Measurements from ENCODE around the gene ACOT11. TPM values are rescaled to one million over a fixed set of nuclear protein-coding genes. Genes with fewer than 3 reads are reported as not detected.

Gene ACOT11
- total RNA-seq, 2 donors from 2014 or later: 3.9 to 6.3 TPM

DNA sequence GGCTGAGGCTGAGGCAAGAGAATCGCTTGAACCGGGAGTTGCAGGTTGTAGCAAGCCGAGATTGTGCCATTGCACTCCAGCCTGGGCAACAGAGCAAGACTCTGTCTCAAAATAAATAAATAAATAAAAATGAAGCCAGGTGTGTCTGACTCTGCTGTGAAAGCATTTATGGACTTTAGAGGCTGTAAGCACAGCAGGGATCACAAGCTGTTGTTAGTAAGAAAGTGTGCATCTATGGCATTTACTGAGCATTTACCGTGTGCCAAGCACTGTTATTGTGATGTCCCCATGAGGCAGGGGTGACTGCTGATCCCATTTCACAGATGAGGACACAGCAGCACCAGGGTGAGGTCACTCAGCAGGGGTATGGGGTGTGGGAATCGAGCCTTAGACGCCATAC, 55.2 kb downstream of the ACOT11 start:
- intact Hi-C loops (cut with DNase I): no loop called here
- no peak for DNase-seq
- Histone ChIP-seq H3K27me3 (no peaks in the 10 kb centered on the region), H3K36me3 (replicated peaks in 1 of 2; ENCODE audit: insufficient read depth in 1 of 2, low read depth in 2 of 2) (no peaks in the 10 kb centered on the region), H3K27ac (no peak overlapping the region), H3K4me1 (no peaks in the 10 kb centered on the region), H3K4me3 (no peak overlapping the region), H3K9me3 (no peaks in the 10 kb centered on the region)
- no peak for TF ChIP-seq POLR2A (IDR thresholded peaks at IDR 0.05)
- TF ChIP-seq, protein P1, sequence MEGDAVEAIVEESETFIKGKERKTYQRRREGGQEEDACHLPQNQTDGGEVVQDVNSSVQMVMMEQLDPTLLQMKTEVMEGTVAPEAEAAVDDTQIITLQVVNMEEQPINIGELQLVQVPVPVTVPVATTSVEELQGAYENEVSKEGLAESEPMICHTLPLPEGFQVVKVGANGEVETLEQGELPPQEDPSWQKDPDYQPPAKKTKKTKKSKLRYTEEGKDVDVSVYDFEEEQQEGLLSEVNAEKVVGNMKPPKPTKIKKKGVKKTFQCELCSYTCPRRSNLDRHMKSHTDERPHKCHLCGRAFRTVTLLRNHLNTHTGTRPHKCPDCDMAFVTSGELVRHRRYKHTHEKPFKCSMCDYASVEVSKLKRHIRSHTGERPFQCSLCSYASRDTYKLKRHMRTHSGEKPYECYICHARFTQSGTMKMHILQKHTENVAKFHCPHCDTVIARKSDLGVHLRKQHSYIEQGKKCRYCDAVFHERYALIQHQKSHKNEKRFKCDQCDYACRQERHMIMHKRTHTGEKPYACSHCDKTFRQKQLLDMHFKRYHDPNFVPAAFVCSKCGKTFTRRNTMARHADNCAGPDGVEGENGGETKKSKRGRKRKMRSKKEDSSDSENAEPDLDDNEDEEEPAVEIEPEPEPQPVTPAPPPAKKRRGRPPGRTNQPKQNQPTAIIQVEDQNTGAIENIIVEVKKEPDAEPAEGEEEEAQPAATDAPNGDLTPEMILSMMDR (IDR thresholded peaks at IDR 0.05): no peak
- WGBS, 2 donors: 90 to 96% methylated on average over 6 of the region's 6 CpGs
- no peak for ATAC-seq

DNA sequence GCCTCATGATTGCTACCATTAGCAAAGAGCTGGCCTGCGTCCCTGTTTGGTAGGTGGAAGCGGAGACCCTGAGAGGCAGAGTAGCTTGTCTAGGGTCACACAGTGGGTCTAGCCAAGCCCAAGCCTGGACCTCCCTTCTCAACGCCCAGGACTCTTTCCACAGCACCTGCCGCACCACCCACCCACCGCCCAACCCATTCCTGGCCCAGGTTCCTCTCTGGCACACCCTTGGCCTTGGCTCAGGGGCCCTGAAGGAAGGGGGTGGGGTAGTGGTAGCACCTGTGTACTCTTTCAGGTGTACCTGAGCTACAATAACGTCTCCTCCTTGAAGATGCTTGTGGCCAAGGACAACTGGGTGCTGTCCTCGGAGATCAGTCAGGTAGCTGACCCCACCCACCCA, 56.0 kb downstream of the ACOT11 start:
- ATAC-seq (no peak), DNase-seq (peak in 2 of 4 donors; percentile 50 to 52)
- Histone ChIP-seq H3K27me3 (no peaks in the 10 kb centered on the region), H3K4me1 (no peaks in the 10 kb centered on the region), H3K27ac (no peak overlapping the region), H3K4me3 (no peak overlapping the region), H3K36me3 (replicated peaks in 1 of 2; ENCODE audit: insufficient read depth in 1 of 2, low read depth in 2 of 2) (no peaks in the 10 kb centered on the region), H3K9me3 (no peaks in the 10 kb centered on the region)
- intact Hi-C loops (cut with DNase I): no loop called here
- 57 to 61% methylated on average over 5 to 7 of the region's 7 CpGs for WGBS, 2 donors
- TF ChIP-seq POLR2A (IDR thresholded peaks at IDR 0.05): no peak
- TF ChIP-seq, protein P1 (IDR thresholded peaks at IDR 0.05): no peak

DNA sequence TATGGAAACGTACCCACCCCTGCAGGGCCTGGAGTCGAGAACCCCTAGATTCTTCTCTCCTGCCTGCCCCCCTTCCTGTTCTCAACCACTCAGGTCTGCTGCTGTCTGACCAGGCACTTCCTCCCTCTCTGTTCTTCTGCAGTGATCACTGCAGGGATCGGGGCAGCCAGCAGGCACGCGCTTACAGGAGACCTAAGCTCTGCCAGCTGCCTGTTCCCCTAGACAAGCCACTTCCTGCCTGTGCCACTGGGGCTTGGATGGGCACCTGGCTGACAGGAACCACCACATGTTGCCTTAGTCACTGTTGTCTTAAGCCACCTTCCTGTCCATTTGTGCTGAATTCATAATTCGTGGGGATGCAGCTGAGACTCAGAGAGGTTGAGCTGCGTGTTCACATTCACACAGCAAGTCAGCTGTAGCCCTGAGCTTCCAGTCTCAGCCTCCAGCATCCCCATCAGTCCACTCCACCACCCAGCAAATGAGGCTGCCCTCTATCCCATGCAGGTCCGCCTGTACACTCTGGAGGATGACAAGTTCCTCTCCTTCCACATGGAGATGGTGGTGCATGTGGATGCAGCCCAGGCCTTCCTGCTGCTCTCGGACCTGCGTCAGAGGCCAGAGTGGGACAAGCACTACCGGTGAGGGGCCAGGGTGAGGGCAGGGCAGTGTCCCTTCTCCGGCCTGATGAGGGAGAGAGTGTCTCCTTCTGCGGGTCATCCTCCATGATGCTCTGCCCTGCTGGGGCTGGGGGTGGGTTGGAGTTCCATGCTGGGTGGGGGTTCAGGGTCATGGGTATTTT, 56.7 kb downstream of the ACOT11 start:
- Histone ChIP-seq H3K4me3 (no peak overlapping the region), H3K4me1 (no peaks in the 10 kb centered on the region), H3K36me3 (replicated peaks in 1 of 2; ENCODE audit: insufficient read depth in 1 of 2, low read depth in 2 of 2) (no peaks in the 10 kb centered on the region), H3K9me3 (no peaks in the 10 kb centered on the region), H3K27me3 (no peaks in the 10 kb centered on the region), H3K27ac (no peak overlapping the region)
- DNase-seq (no peak), ATAC-seq (no peak)
- WGBS, 2 donors: 78 to 83% methylated on average over 8 to 13 of the region's 13 CpGs
- TF ChIP-seq POLR2A (IDR thresholded peaks at IDR 0.05): no peak
- TF ChIP-seq, protein P1 (IDR thresholded peaks at IDR 0.05): no peak
- intact Hi-C loops (cut with DNase I): no loop called here

DNA sequence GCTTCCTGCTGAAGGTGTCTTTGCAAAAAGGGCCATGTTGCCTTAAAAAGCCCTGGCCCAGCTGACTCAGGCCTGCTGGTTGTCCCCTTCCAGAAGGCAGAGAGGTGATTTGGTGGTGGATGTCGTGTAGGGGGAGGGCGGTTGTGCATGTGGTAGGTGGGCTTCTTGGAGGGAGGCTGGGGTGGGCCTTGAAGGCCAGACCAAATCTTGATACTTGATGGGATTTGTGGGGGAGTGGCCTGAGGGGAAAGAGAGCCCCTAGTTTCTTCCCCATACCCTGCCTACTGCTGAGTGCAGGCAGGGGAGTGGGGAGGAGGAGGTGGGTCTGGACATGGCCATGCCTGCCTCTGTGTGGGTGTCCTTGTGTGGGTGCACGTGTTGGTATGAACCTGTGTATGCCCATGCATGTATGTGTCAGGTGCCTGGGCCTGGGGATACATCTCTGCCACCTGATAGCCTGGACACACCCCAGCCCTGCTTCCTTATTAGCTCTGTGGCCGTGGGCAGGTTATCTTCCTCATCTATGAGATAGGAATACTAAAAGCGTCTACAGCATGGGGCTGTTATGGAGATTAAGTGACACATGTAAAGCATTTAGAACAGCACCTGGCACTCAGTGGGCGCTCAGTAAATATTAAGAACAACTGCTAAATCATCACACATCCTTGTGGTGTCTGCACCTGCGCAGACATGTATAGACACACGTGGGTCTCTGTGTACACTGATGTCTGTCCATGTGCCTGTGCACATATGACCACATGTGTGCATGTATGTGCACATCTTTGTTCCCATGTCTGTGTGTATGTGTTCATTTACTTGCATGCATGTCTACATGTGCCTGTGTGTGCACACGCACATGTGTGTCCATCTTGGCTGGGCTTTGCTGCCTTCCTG, 58.3 kb downstream of the ACOT11 start:
- no peak for ATAC-seq
- Histone ChIP-seq H3K27ac (no peak overlapping the region), H3K9me3 (no peaks in the 10 kb centered on the region), H3K4me3 (no peak overlapping the region), H3K27me3 (no peaks in the 10 kb centered on the region), H3K4me1 (no peaks in the 10 kb centered on the region), H3K36me3 (replicated peaks in 1 of 2; ENCODE audit: insufficient read depth in 1 of 2, low read depth in 2 of 2) (no peaks in the 10 kb centered on the region)
- DNase-seq: no peak
- no peak for TF ChIP-seq POLR2A (IDR thresholded peaks at IDR 0.05)
- TF ChIP-seq, protein P1 (IDR thresholded peaks at IDR 0.05): no peak
- intact Hi-C loops (cut with DNase I): no loop called here
- WGBS, 2 donors: 86 to 88% methylated on average over 8 to 9 of the region's 9 CpGs
